Measurements from ENCODE around the gene NRP2.

- TF ChIP-seq POLR2A (IDR thresholded peaks at IDR 0.05) (no peak), CTCF (IDR thresholded peaks at IDR 0.05) (no peak)
Measured at GRCh38 chr2:205758051-205758450, 75.8 kb downstream of the NRP2 start.
